ENCODE measurements around the gene FOSL2.

Gene FOSL2

GRCh38 chr2:28357055-28357454 lies 35.6 kb upstream of the FOSL2 start:
- no peak for TF ChIP-seq CTCF (conservative IDR thresholded peaks at IDR 0.05; ENCODE audit: low read depth, low read length)
- DNase-seq (ENCODE audit: low read depth) = no peak
- no peak overlapping the region for H3K4me3 ChIP-seq (ENCODE audit: low read length)

- H3K4me3 ChIP-seq (ENCODE audit: low read length) = no peak overlapping the region
- no peak for DNase-seq (ENCODE audit: low read depth)
- TF ChIP-seq CTCF (conservative IDR thresholded peaks at IDR 0.05; ENCODE audit: low read depth, low read length) = no peak
Observed at GRCh38 chr2:28357948-28358667, 34.5 kb upstream of the FOSL2 start.

DNA sequence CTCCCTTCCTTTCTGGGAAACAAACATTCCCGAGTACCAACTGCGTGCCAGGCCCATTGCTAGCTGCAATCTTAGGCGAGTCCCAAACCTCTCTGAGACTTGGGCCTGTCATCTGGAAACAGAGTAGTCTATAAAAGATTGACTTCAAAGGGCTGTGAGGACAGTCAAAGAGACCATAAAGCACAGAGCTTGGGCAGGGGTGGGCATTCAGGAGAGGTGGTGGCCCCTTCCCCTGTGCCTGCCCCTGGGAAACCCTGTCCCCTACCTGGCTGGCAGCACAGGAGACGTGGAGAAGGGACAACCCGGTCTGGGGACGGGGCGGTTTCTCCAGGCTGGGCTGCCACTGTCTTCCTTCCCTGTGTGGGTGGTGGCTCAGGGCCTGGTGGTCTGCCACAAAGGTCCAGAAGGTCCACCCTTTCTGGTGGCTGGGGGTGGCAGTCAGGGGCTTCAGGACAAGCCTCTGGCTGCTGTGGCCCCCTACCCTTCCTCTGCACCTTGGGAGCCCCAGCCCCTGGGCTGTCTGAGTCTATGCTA lies 33.9 kb upstream of the FOSL2 start:
- no peak for DNase-seq (ENCODE audit: low read depth)
- H3K4me3 ChIP-seq (ENCODE audit: low read length) = no peak overlapping the region

DNA sequence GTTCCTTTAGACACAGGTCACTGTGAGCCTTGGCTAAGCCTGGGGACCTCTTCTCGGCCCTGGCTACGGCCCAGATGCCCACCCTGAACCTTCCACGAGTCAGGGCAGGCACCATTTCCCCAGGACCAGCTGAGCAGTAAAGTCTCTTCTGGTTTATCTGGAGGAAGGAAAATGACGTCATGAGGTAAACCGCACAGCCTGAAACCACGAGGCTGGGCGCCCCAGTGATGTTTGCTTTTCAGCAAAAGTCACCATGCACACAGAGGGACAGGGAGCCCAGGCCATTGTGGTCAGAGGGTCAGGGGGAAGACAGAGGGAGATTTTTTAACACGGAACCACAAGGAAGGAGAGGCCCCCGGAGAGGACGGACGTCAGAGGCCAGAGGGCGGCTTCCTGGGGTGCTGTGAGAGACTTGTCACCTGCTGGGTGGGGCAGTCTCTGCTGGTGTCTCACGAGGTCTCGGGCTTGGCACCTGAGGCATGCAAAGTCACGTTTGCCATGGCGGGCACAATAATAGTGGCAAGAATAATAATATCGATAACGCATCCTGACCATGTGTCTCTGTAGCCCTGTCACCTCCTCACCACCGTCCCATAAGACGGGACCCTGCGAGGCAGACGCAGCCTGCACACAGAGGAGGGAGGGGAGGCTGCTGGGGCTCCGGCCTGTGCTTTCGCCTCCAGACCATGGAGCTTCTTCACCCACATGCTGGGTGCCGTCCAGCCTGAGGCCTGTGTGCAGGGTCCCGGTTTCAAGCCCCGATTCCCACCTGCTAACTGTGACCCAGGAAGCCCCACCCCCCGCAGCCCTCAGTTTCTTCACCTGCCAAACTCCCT lies 33.2 kb upstream of the FOSL2 start:
- no peak for DNase-seq (ENCODE audit: low read depth)
- no peak for TF ChIP-seq CTCF (conservative IDR thresholded peaks at IDR 0.05; ENCODE audit: low read depth, low read length)
- H3K4me3 ChIP-seq (ENCODE audit: low read length) = no peak overlapping the region

More for the DNA sequence above, 33.9 kb upstream of the FOSL2 start:
- no peak for TF ChIP-seq CTCF (conservative IDR thresholded peaks at IDR 0.05; ENCODE audit: low read depth, low read length)

GRCh38 chr2:28360058-28360717 lies 32.5 kb upstream of the FOSL2 start:
- TF ChIP-seq CTCF (conservative IDR thresholded peaks at IDR 0.05; ENCODE audit: low read depth, low read length) = no peak
- no peak for DNase-seq (ENCODE audit: low read depth)
- H3K4me3 ChIP-seq (ENCODE audit: low read length) = no peak overlapping the region

- no peak overlapping the region for H3K4me3 ChIP-seq (ENCODE audit: low read length)
- TF ChIP-seq CTCF (conservative IDR thresholded peaks at IDR 0.05; ENCODE audit: low read depth, low read length) = no peak
- peak; percentile 72 for DNase-seq (ENCODE audit: low read depth)
Observed at GRCh38 chr2:28360718-28361293, 31.9 kb upstream of the FOSL2 start.
